ENCODE results near the gene ISCA2.

ISCA2 gene

GRCh38 chr14:74546416-74546815 lies 52.9 kb downstream of the ISCA2 start:
- H4K20me1 ChIP-seq (ENCODE audit: insufficient read depth, low read length), result no peaks in the 10 kb centered on the region
- no peak overlapping the region for H3K27ac ChIP-seq (ENCODE audit: low read depth, low read length, poor library complexity, severe bottlenecking)
- H3K79me2 ChIP-seq (ENCODE audit: insufficient read depth, low read length), result no peaks in the 10 kb centered on the region
- no peak overlapping the region for H2AFZ ChIP-seq (ENCODE audit: low read length)
- no peak overlapping the region for H3K4me3 ChIP-seq (ENCODE audit: low read depth, low read length, poor library complexity, severe bottlenecking)
- H3K4me1 ChIP-seq (ENCODE audit: insufficient read depth, low read length, severe bottlenecking), result no peaks in the 10 kb centered on the region
- H3K9me2 ChIP-seq (ENCODE audit: low read depth, low read length), result no peaks in the 10 kb centered on the region
- no peak overlapping the region for H3K9ac ChIP-seq (ENCODE audit: low read length)
- no peak overlapping the region for H3K4me2 ChIP-seq (ENCODE audit: low read length)
- TF ChIP-seq EZH2 (IDR thresholded peaks at IDR 0.05; ENCODE audit: borderline replicate concordance, low read length), result no peak
- no peak for TF ChIP-seq CTCF (IDR thresholded peaks at IDR 0.05; ENCODE audit: low read length)
- no peaks in the 10 kb centered on the region for H3K36me3 ChIP-seq (ENCODE audit: insufficient read depth, low read length)
- H3K27me3 ChIP-seq (ENCODE audit: insufficient read depth, low read length), result no peaks in the 10 kb centered on the region
- H3F3A ChIP-seq (ENCODE audit: insufficient read depth, low read length), result no peaks in the 10 kb centered on the region
- H3K9me3 ChIP-seq (ENCODE audit: low read length), result no peaks in the 10 kb centered on the region
